OCI-M2 (cell line): ENCODE data around the gene ANTXR1.

ENCODE experiments used
- DNase-seq: peaks from one replicate; lab custom pipeline; 2025; ENCODE audit not compliant: unreplicated experiment; lab: John Stamatoyannopoulos, UW

The ANTXR1 gene

GRCh38 chr2:69131983-69132675 lies 119.2 kb downstream of the ANTXR1 start:
- DNase-seq = no peak

- no peak for DNase-seq
These were observed 120.1 kb downstream of the ANTXR1 start for GRCh38 chr2:69132960-69133590.

- no peak for DNase-seq
These were observed 120.9 kb downstream of the ANTXR1 start for GRCh38 chr2:69133898-69134297.

- no peak for DNase-seq
These were observed 121.4 kb downstream of the ANTXR1 start for GRCh38 chr2:69134306-69134945.

- no peak for DNase-seq
These were observed 125.3 kb downstream of the ANTXR1 start for GRCh38 chr2:69138247-69138772.

GRCh38 chr2:69138793-69139459 lies 125.9 kb downstream of the ANTXR1 start:
- no peak for DNase-seq

GRCh38 chr2:69139778-69140670 lies 127.0 kb downstream of the ANTXR1 start:
- no peak for DNase-seq

- DNase-seq = no peak
These were observed 128.1 kb downstream of the ANTXR1 start for GRCh38 chr2:69141061-69141460.

GRCh38 chr2:69143748-69144360 lies 130.9 kb downstream of the ANTXR1 start:
- no peak for DNase-seq

- no peak for DNase-seq
These were observed 132.2 kb downstream of the ANTXR1 start for GRCh38 chr2:69145204-69145603.

- no peak for DNase-seq
These were observed 135.0 kb downstream of the ANTXR1 start for GRCh38 chr2:69147841-69148533.

- no peak for DNase-seq
These were observed 136.7 kb downstream of the ANTXR1 start for GRCh38 chr2:69149631-69150215.

GRCh38 chr2:69151931-69152330 lies 139.0 kb downstream of the ANTXR1 start:
- no peak for DNase-seq

- no peak for DNase-seq
These were observed 140.0 kb downstream of the ANTXR1 start for GRCh38 chr2:69152847-69153583.

- no peak for DNase-seq
These were observed 141.1 kb downstream of the ANTXR1 start for GRCh38 chr2:69154106-69154505.

- no peak for DNase-seq
These were observed 143.6 kb downstream of the ANTXR1 start for GRCh38 chr2:69156624-69157023.

- no peak for DNase-seq
These were observed 144.5 kb downstream of the ANTXR1 start for GRCh38 chr2:69157441-69157840.

- no peak for DNase-seq
These were observed 147.0 kb downstream of the ANTXR1 start for GRCh38 chr2:69159986-69160385.
